Right cardiac atrium (tissue), 5 donors: ENCODE results near the gene RFX2. TPM values are rescaled to one million over a fixed set of nuclear protein-coding genes. Genes with fewer than 3 reads are reported as not detected.

Source experiments
- ATAC-seq, 2 donors: fragments of 200-7000 bp; cut with Tn5 transposase; one replicate each; pipeline versions ENCODE4 v1.8.0 to v1.9.1; 2020; ENCODE audit warnings: moderate library complexity in 2 of 2, mild to moderate bottlenecking in 1 of 2
- DNase-seq, 3 donors: peaks; one replicate each; pipeline ENCODE4 v3.0.0-alpha.2; 2020
- H3K27ac ChIP-seq: one replicate; pipeline ENCODE4 v1.5.1; 2013; ENCODE audit warnings: mild to moderate bottlenecking, low read length, control low read depth, moderate library complexity
- H3K27me3 ChIP-seq: one replicate; pipeline ENCODE4 v1.6.1; 2013; ENCODE audit not compliant: control insufficient read depth, insufficient read depth
- H3K4me1 ChIP-seq: one replicate; pipeline ENCODE4 v1.6.1; 2013; ENCODE audit warnings: low read length; ENCODE audit not compliant: control insufficient read depth, insufficient read depth
- H3K4me3 ChIP-seq: one replicate; pipeline ENCODE4 v1.5.1; 2013; ENCODE audit warnings: low read length, control low read depth
- H3K9me3 ChIP-seq: one replicate; pipeline ENCODE4 v1.6.1; 2013; ENCODE audit warnings: low read length; ENCODE audit not compliant: control insufficient read depth
- WGBS: extraction: QIAGEN DNeasy Blood & Tissue Kit; methylation state at CpG from one replicate; pipeline ENCODE4 v1.1.7; 2013; 5-methylcytosine and 5-hydroxymethylcytosine counted together
- intact Hi-C, 4 donors: fragments of 100-400 bp; cut with DNase I; formaldehyde crosslinking; loops; one replicate each; pipeline versions ENCODE4 v1.11.0 to v1.14.0; 2022 to 2023
- polyA plus RNA-seq: library from polyadenylated mRNA; stranded (reverse); fragments of 200-250 nt; gene quantifications from one replicate; pipeline ENCODE4 v1.2.3, GENCODE V29; 2013
- total RNA-seq, 4 donors: library from RNA; stranded (reverse); fragmentation: NEBNext Ultra II Directional; extraction: Animal tissue kit (Norgen Biotek cat#: 25700); gene quantifications; one replicate each; pipeline ENCODE4 v1.2.1, GENCODE V29; 2021
- donor health status: healthy with polysubstance abuse.
- donor health status: DM: no; HTN: yes; CAD: no.
- donor health status: DM: no; HTN: no; CAD: no.
- donor health status: DM: no; HTN: yes; CAD: no; lungs with severe emphysema.
- donor health status: DM: yes; HTN: yes; CAD: no.

RFX2 gene
- total and polyA plus RNA-seq, 5 donors = 5.1 to 15.9 (median 8.2) TPM

- peak overlapping the region; percentile 88 for H3K27ac ChIP-seq
- intact Hi-C loops = loop anchor here in 1 of 4 donors (5.0 kb wide), 1 partner anchor 41 kb away; no protein-coding TSS in a partner anchor
- H3K4me3 ChIP-seq = peak overlapping the region; percentile 8
- H3K9me3 ChIP-seq = no peaks in the 10 kb centered on the region
- WGBS = 17% methylated on average over 16 of the region's 16 CpGs
- H3K4me1 ChIP-seq = peaks cover 38% of the 10 kb centered on the region
- H3K27me3 ChIP-seq = no peaks in the 10 kb centered on the region
- peak; percentile 52 to 60 for ATAC-seq
- peak in 2 of 3 donors; percentile 47 to 77 for DNase-seq
Observed at GRCh38 chr19:6065685-6066374, 44.5 kb downstream of the RFX2 start.

GRCh38 chr19:6064336-6065073 lies 45.8 kb downstream of the RFX2 start:
- ATAC-seq = no peak
- peaks cover 42% of the 10 kb centered on the region for H3K4me1 ChIP-seq
- intact Hi-C loops = loop anchor here in 2 of 4 donors (5.0 kb wide), 1 partner anchor 43 kb away; no protein-coding TSS in a partner anchor

GRCh38 chr19:6063576-6064335 lies 46.5 kb downstream of the RFX2 start:
- ATAC-seq = no peak
- peaks cover 42% of the 10 kb centered on the region for H3K4me1 ChIP-seq
- H3K9me3 ChIP-seq = no peaks in the 10 kb centered on the region
- no peaks in the 10 kb centered on the region for H3K27me3 ChIP-seq
- intact Hi-C loops = loop anchor here in 1 of 4 donors (5.0 kb wide), 1 partner anchor 44 kb away; no protein-coding TSS in a partner anchor
- H3K27ac ChIP-seq = peak overlapping the region; percentile 2
- 72% methylated on average over 14 of the region's 14 CpGs for WGBS
- no peak overlapping the region for H3K4me3 ChIP-seq
- no peak for DNase-seq

More at GRCh38 chr19:6064336-6065073, 45.8 kb downstream of the RFX2 start:
- H3K9me3 ChIP-seq = no peaks in the 10 kb centered on the region
- H3K4me3 ChIP-seq = no peak overlapping the region
- peak overlapping the region; percentile 43 for H3K27ac ChIP-seq
- WGBS = 75% methylated on average over 8 of the region's 8 CpGs
- no peaks in the 10 kb centered on the region for H3K27me3 ChIP-seq
- DNase-seq = no peak

GRCh38 chr19:6062961-6063575 lies 47.2 kb downstream of the RFX2 start:
- intact Hi-C loops = loop anchor here in 1 of 4 donors (5.0 kb wide), 1 partner anchor 44 kb away; no protein-coding TSS in a partner anchor
- no peak for ATAC-seq
- no peak for DNase-seq
- 87% methylated on average over 17 of the region's 17 CpGs for WGBS
- no peaks in the 10 kb centered on the region for H3K9me3 ChIP-seq
- H3K4me3 ChIP-seq = no peak overlapping the region
- no peak overlapping the region for H3K27ac ChIP-seq
- H3K27me3 ChIP-seq = no peaks in the 10 kb centered on the region
- peaks cover 41% of the 10 kb centered on the region for H3K4me1 ChIP-seq

GRCh38 chr19:6062274-6062673 lies 48.0 kb downstream of the RFX2 start:
- Histone ChIP-seq H3K9me3 (no peaks in the 10 kb centered on the region), H3K27me3 (no peaks in the 10 kb centered on the region), H3K4me3 (no peak overlapping the region), H3K4me1 (peaks cover 41% of the 10 kb centered on the region), H3K27ac (peak overlapping the region; percentile 68)
- ATAC-seq = peak; percentile 20 to 53
- DNase-seq = peak in 2 of 3 donors; percentile 61 to 76
- 40% methylated on average over 11 of the region's 11 CpGs for WGBS
- intact Hi-C loops = loop anchor here in 1 of 4 donors (5.0 kb wide), 1 partner anchor 45 kb away; no protein-coding TSS in a partner anchor

- WGBS = 66% methylated on average over 16 of the region's 16 CpGs
- DNase-seq = peak in 1 of 3 donors; percentile 72
- intact Hi-C loops = loop anchor here in 1 of 4 donors (5.0 kb wide), 1 partner anchor 46 kb away; no protein-coding TSS in a partner anchor
- no peak for ATAC-seq
- Histone ChIP-seq H3K4me1 (peaks cover 44% of the 10 kb centered on the region), H3K27ac (peak overlapping the region; percentile 68), H3K27me3 (no peaks in the 10 kb centered on the region), H3K4me3 (no peak overlapping the region), H3K9me3 (no peaks in the 10 kb centered on the region)
Observed at GRCh38 chr19:6061376-6062130, 48.7 kb downstream of the RFX2 start.

GRCh38 chr19:6060600-6061375 lies 49.5 kb downstream of the RFX2 start:
- no peak overlapping the region for H3K4me3 ChIP-seq
- intact Hi-C loops = loop anchor here in 1 of 4 donors (5.0 kb wide), 1 partner anchor 47 kb away; no protein-coding TSS in a partner anchor

GRCh38 chr19:6059988-6060599 lies 50.2 kb downstream of the RFX2 start:
- peaks cover 45% of the 10 kb centered on the region for H3K4me1 ChIP-seq

More at GRCh38 chr19:6060600-6061375, 49.5 kb downstream of the RFX2 start:
- Histone ChIP-seq H3K9me3 (no peaks in the 10 kb centered on the region), H3K27ac (peak overlapping the region; percentile 48), H3K4me1 (peaks cover 45% of the 10 kb centered on the region), H3K27me3 (no peaks in the 10 kb centered on the region)
- no peak for DNase-seq
- no peak for ATAC-seq
- WGBS = 73% methylated on average over 21 of the region's 21 CpGs

More at GRCh38 chr19:6059988-6060599, 50.2 kb downstream of the RFX2 start:
- Histone ChIP-seq H3K9me3 (no peaks in the 10 kb centered on the region), H3K4me3 (no peak overlapping the region), H3K27me3 (no peaks in the 10 kb centered on the region), H3K27ac (peak overlapping the region; percentile 28)
- ATAC-seq (no peak), DNase-seq (no peak)
- intact Hi-C loops = loop anchor here in 2 of 4 donors (5.0 kb wide), 1 partner anchor 47 kb away; no protein-coding TSS in a partner anchor
- 76% methylated on average over 4 of the region's 4 CpGs for WGBS
